GM12875 (cell line): ENCODE data around the gene OPTC.

Experiments
- H3K4me3 ChIP-seq: one replicate; pipeline ENCODE4 v1.5.1; 2011; ENCODE audit warnings: low read depth, low read length, control low read depth
- CTCF ChIP-seq: IDR thresholded peaks from 2 replicates; pipeline ENCODE4 v1.5.1; 2011; ENCODE audit warnings: low read depth, mild to moderate bottlenecking, control low read depth, inconsistent platforms, low read length, moderate library complexity, borderline replicate concordance; ENCODE audit not compliant: insufficient read depth

Gene OPTC

GRCh38 chr1:203459671-203460201 is 34.2 kb upstream of the OPTC start:
- TF ChIP-seq CTCF, result no peak
- no peak overlapping the region for H3K4me3 ChIP-seq

GRCh38 chr1:203461717-203462116 is 32.2 kb upstream of the OPTC start:
- no peak for TF ChIP-seq CTCF
- H3K4me3 ChIP-seq, result no peak overlapping the region

- TF ChIP-seq CTCF, result no peak
- no peak overlapping the region for H3K4me3 ChIP-seq
Measured at GRCh38 chr1:203462143-203462542, 31.8 kb upstream of the OPTC start.

GRCh38 chr1:203462878-203463277 is 31.1 kb upstream of the OPTC start:
- no peak overlapping the region for H3K4me3 ChIP-seq
- no peak for TF ChIP-seq CTCF

- H3K4me3 ChIP-seq, result no peak overlapping the region
- TF ChIP-seq CTCF, result no peak
Measured at GRCh38 chr1:203463469-203464062, 30.4 kb upstream of the OPTC start.

GRCh38 chr1:203464226-203464625 is 29.7 kb upstream of the OPTC start:
- no peak overlapping the region for H3K4me3 ChIP-seq
- TF ChIP-seq CTCF, result no peak

- TF ChIP-seq CTCF, result no peak
- no peak overlapping the region for H3K4me3 ChIP-seq
Measured at GRCh38 chr1:203464743-203465142, 29.2 kb upstream of the OPTC start.
